Karpas-422 (cell line): ENCODE results near the gene LANCL2. TPM values are rescaled to one million over a fixed set of nuclear protein-coding genes. Genes with fewer than 3 reads are reported as not detected.

ENCODE experiments used
- DNase-seq: peaks from one replicate; pipeline ENCODE4 v3.0.0-alpha.2; 2015
- H2AFZ ChIP-seq: fragments of 200-600 bp; sonication (generic); 2 replicates; pipeline ENCODE4 v1.6.1; 2014; ENCODE audit warnings: antibody characterized with exemption, low read length, mixed read lengths
- H3K27ac ChIP-seq: fragments of 200-600 bp; sonication (generic); 2 replicates; pipeline ENCODE4 v1.5.1; 2014; ENCODE audit warnings: mild to moderate bottlenecking, low read length, moderate library complexity
- H3K27me3 ChIP-seq: fragments of 200-600 bp; sonication (generic); 2 replicates; pipeline ENCODE4 v1.6.1; 2014; ENCODE audit warnings: low read length, mixed read lengths
- H3K36me3 ChIP-seq: fragments of 200-600 bp; sonication (generic); 2 replicates; pipeline ENCODE4 v1.6.1; 2014; ENCODE audit warnings: low read length, mixed read lengths; ENCODE audit not compliant: insufficient read depth
- H3K4me1 ChIP-seq: fragments of 200-600 bp; sonication (generic); 2 replicates; pipeline ENCODE4 v1.6.1; 2014; ENCODE audit warnings: mild to moderate bottlenecking, low read length, mixed read lengths
- H3K4me2 ChIP-seq: fragments of 200-600 bp; sonication (generic); 2 replicates; pipeline ENCODE4 v1.6.1; 2014; ENCODE audit warnings: low read length, low read depth, mild to moderate bottlenecking; ENCODE audit not compliant: poor library complexity, severe bottlenecking
- H3K4me3 ChIP-seq: fragments of 200-600 bp; sonication (generic); 2 replicates; pipeline ENCODE4 v1.5.1; 2014; ENCODE audit warnings: mild to moderate bottlenecking, antibody characterized with exemption, low read length, mixed read lengths
- H3K79me2 ChIP-seq: fragments of 200-600 bp; sonication (generic); 2 replicates; pipeline ENCODE4 v1.6.1; 2014; ENCODE audit warnings: mild to moderate bottlenecking, low read length, mixed read lengths
- H3K9ac ChIP-seq: fragments of 200-600 bp; sonication (generic); 2 replicates; pipeline ENCODE4 v1.6.0; 2014; ENCODE audit warnings: low read length
- H3K9me2 ChIP-seq: fragments of 200-600 bp; sonication (generic), shearing (Covaris generic); replicated peaks from 2 replicates; pipeline ENCODE4 v1.6.0; 2014; ENCODE audit warnings: mild to moderate bottlenecking, low read length, moderate library complexity; ENCODE audit not compliant: insufficient read depth
- H3K9me3 ChIP-seq: fragments of 300-700, 200-600 bp; sonication (generic); 2 replicates; pipeline ENCODE4 v1.6.1; 2014; ENCODE audit warnings: low read length, mixed read lengths
- H4K20me1 ChIP-seq: fragments of 200-600 bp; sonication (generic); 2 replicates; pipeline ENCODE4 v1.6.1; 2014; ENCODE audit warnings: mild to moderate bottlenecking, antibody characterized with exemption, low read length, low read depth; ENCODE audit not compliant: insufficient read depth
- total RNA-seq: library from RNA; depleted of rRNA; stranded (reverse); fragments of >200 nt; shearing (Covaris generic); gene quantifications from 2 replicates; pipeline ENCODE4 v1.2.3, GENCODE V29; 2014; ENCODE audit warnings: low replicate concordance

LANCL2 gene
- total RNA-seq, 1 experiment from 2014 or later, result 10.9 TPM

DNA sequence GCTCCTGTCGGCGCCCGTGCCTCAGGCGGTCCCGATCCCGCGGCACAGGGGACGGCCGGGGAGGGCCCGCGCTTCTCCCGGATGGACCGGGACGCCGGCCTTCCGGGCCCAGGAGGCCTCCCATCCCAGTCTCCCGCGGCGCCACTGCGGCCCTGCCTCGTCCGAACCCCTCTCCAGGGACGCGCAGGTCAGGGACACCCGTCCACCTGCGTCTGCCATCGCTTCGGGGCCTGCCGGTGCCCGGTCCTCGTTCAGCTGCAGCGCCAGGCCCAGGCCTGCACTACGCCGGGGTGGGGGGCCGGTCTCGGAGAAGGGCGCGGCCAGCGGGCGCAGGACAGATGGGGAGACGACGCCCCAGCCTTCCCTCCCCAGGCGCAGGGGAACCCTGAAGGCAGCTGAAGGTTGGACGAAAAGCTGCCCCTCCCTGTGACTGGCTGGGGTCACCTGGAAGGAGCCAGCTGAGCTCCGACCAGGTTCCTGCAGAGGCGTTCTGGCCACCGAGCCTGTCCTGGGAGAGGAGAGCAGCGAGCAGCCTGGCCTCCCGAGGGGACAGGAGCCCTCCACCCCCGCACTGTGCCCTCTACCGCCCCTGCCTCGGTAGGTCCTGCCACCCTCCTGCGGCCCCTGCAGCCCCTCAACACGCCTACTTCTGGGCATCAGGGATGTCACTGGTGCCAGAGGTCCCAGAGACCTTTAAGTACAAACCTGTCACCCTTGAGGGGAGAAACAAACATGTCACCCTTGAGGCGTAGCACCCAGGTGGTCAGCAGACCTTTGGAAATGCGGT lies 84.3 kb downstream of the LANCL2 start:
- no peak overlapping the region for H3K4me3 ChIP-seq
- no peaks in the 10 kb centered on the region for H3K27me3 ChIP-seq
- H3K27ac ChIP-seq, result no peak overlapping the region
- H3K9ac ChIP-seq, result no peak overlapping the region
- H3K9me3 ChIP-seq, result no peaks in the 10 kb centered on the region
- H3K4me1 ChIP-seq, result no peaks in the 10 kb centered on the region
- no peaks in the 10 kb centered on the region for H3K9me2 ChIP-seq
- DNase-seq, result no peak
- H3K36me3 ChIP-seq, result no peaks in the 10 kb centered on the region
- no peaks in the 10 kb centered on the region for H3K79me2 ChIP-seq
- no peak overlapping the region for H2AFZ ChIP-seq
- H3K4me2 ChIP-seq, result no peak overlapping the region
- H4K20me1 ChIP-seq, result 0 out of 2 replicates have a peak, but pooled peaks cover 6% of the 10 kb centered on the region

- no peak overlapping the region for H3K27ac ChIP-seq
- H3K27me3 ChIP-seq, result no peaks in the 10 kb centered on the region
- no peak overlapping the region for H3K9ac ChIP-seq
- no peak overlapping the region for H3K4me3 ChIP-seq
- H2AFZ ChIP-seq, result no peak overlapping the region
- DNase-seq, result no peak
- no peaks in the 10 kb centered on the region for H3K9me2 ChIP-seq
- H4K20me1 ChIP-seq, result 0 out of 2 replicates have a peak, but pooled peaks cover 6% of the 10 kb centered on the region
- no peaks in the 10 kb centered on the region for H3K79me2 ChIP-seq
- H3K4me1 ChIP-seq, result no peaks in the 10 kb centered on the region
- no peak overlapping the region for H3K4me2 ChIP-seq
- H3K9me3 ChIP-seq, result no peaks in the 10 kb centered on the region
- no peaks in the 10 kb centered on the region for H3K36me3 ChIP-seq
Observed at GRCh38 chr7:55449992-55450535, 84.9 kb downstream of the LANCL2 start.

- H3K4me1 ChIP-seq, result no peaks in the 10 kb centered on the region
Observed at GRCh38 chr7:55452971-55453370, 87.8 kb downstream of the LANCL2 start.

GRCh38 chr7:55457801-55458200 lies 92.7 kb downstream of the LANCL2 start:
- H3K4me2 ChIP-seq, result no peak overlapping the region
- H3K36me3 ChIP-seq, result no peaks in the 10 kb centered on the region
- no peaks in the 10 kb centered on the region for H3K4me1 ChIP-seq
- no peak overlapping the region for H3K9ac ChIP-seq
- no peak overlapping the region for H2AFZ ChIP-seq
- H3K27me3 ChIP-seq, result no peaks in the 10 kb centered on the region
- H3K27ac ChIP-seq, result no peak overlapping the region
- 0 out of 2 replicates have a peak, but pooled peaks cover 6% of the 10 kb centered on the region for H4K20me1 ChIP-seq
- no peaks in the 10 kb centered on the region for H3K79me2 ChIP-seq
- H3K4me3 ChIP-seq, result no peak overlapping the region
- H3K9me3 ChIP-seq, result no peaks in the 10 kb centered on the region
- no peaks in the 10 kb centered on the region for H3K9me2 ChIP-seq
- no peak for DNase-seq

More at GRCh38 chr7:55452971-55453370, 87.8 kb downstream of the LANCL2 start:
- H3K9me2 ChIP-seq, result no peaks in the 10 kb centered on the region
- H3K4me3 ChIP-seq, result no peak overlapping the region
- H3K27me3 ChIP-seq, result no peaks in the 10 kb centered on the region
- no peaks in the 10 kb centered on the region for H3K36me3 ChIP-seq
- no peak overlapping the region for H3K4me2 ChIP-seq
- H2AFZ ChIP-seq, result no peak overlapping the region
- H4K20me1 ChIP-seq, result 0 out of 2 replicates have a peak, but pooled peaks cover 6% of the 10 kb centered on the region
- H3K27ac ChIP-seq, result no peak overlapping the region
- no peak for DNase-seq
- H3K79me2 ChIP-seq, result no peaks in the 10 kb centered on the region
- H3K9me3 ChIP-seq, result no peaks in the 10 kb centered on the region
- H3K9ac ChIP-seq, result no peak overlapping the region

DNA sequence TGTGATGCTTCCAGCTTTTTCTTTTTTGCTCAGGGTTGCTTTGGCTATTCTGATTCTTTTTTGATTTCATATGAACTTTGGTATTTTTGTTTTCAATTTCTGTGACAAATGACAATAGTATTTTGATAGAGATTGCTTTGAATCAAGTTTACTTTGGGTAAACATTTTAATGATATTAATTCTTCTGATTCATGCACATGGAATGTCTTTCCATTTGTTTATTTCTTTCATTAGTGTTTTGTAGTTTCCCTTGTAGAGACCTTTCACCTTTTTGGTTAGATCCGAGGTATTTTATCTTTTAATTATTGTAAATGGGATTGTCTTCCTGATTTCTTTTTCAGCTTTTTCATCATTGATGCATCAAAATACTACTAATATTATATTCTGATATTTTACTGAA lies 93.2 kb downstream of the LANCL2 start:
- DNase-seq, result no peak
- Histone ChIP-seq H3K4me1 (no peaks in the 10 kb centered on the region), H3K9me2 (no peaks in the 10 kb centered on the region), H3K4me3 (no peak overlapping the region), H3K4me2 (no peak overlapping the region), H3K9me3 (no peaks in the 10 kb centered on the region), H3K9ac (no peak overlapping the region), H3K36me3 (no peaks in the 10 kb centered on the region), H2AFZ (no peak overlapping the region), H3K27ac (no peak overlapping the region), H4K20me1 (0 out of 2 replicates have a peak, but pooled peaks cover under 1% of the 10 kb centered on the region), H3K79me2 (no peaks in the 10 kb centered on the region), H3K27me3 (no peaks in the 10 kb centered on the region)

GRCh38 chr7:55463686-55464262 lies 98.6 kb downstream of the LANCL2 start:
- no peaks in the 10 kb centered on the region for H3K9me2 ChIP-seq
- H3K9ac ChIP-seq, result no peak overlapping the region
- no peak overlapping the region for H3K4me3 ChIP-seq
- no peak overlapping the region for H3K27ac ChIP-seq
- no peak overlapping the region for H3K4me2 ChIP-seq
- no peaks in the 10 kb centered on the region for H3K36me3 ChIP-seq
- DNase-seq, result no peak
- no peaks in the 10 kb centered on the region for H3K4me1 ChIP-seq
- H3K79me2 ChIP-seq, result no peaks in the 10 kb centered on the region
- H3K27me3 ChIP-seq, result no peaks in the 10 kb centered on the region
- no peak overlapping the region for H2AFZ ChIP-seq
- H4K20me1 ChIP-seq, result no peaks in the 10 kb centered on the region
- H3K9me3 ChIP-seq, result no peaks in the 10 kb centered on the region

- Histone ChIP-seq H3K36me3 (no peaks in the 10 kb centered on the region), H3K9me3 (no peaks in the 10 kb centered on the region), H3K4me1 (no peaks in the 10 kb centered on the region), H4K20me1 (no peaks in the 10 kb centered on the region), H3K27ac (no peak overlapping the region), H3K79me2 (no peaks in the 10 kb centered on the region), H3K4me3 (no peak overlapping the region), H3K4me2 (no peak overlapping the region), H3K9me2 (no peaks in the 10 kb centered on the region), H3K9ac (no peak overlapping the region), H2AFZ (no peak overlapping the region), H3K27me3 (no peaks in the 10 kb centered on the region)
- no peak for DNase-seq
Observed at GRCh38 chr7:55464422-55464821, 99.3 kb downstream of the LANCL2 start.

DNA sequence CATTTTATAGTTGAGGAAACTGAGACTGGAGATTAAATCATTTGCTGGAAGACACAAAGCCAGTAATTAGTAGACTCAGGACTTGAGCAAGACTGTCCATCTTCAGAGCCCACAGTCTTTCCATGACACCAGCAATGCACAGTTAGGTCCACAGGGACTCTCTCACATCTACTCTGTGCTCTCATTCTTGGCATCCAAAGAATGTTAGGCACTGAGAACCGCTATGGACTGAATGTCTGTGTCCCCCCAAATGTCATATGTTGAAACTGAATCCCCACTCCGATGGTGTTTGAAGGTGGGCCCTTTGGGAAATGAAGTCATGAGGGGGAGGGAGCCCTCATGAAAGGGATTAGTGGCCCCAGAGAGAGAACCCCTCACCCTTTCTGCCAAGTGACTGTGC lies 100.6 kb downstream of the LANCL2 start:
- H2AFZ ChIP-seq, result no peak overlapping the region
- H3K36me3 ChIP-seq, result no peaks in the 10 kb centered on the region
- no peak overlapping the region for H3K9ac ChIP-seq
- DNase-seq, result no peak
- H3K4me3 ChIP-seq, result no peak overlapping the region
- H3K4me2 ChIP-seq, result no peak overlapping the region
- H3K27me3 ChIP-seq, result no peaks in the 10 kb centered on the region
- H3K4me1 ChIP-seq, result no peaks in the 10 kb centered on the region
- no peaks in the 10 kb centered on the region for H4K20me1 ChIP-seq
- H3K27ac ChIP-seq, result no peak overlapping the region
- no peaks in the 10 kb centered on the region for H3K9me3 ChIP-seq
- no peaks in the 10 kb centered on the region for H3K79me2 ChIP-seq
- no peaks in the 10 kb centered on the region for H3K9me2 ChIP-seq
